Activated T-cell treated with anti-CD3 and anti-CD28 coated beads for 48 hours (primary cell): ENCODE measurements around the gene POP5.

Experiments used
- DNase-seq: peaks from one replicate; pipeline ENCODE4 v3.0.0-alpha.2; 2020; ENCODE audit warnings: low read depth

Gene POP5

GRCh38 chr12:120588948-120589930 is 8.0 kb upstream of the POP5 start:
- DNase-seq: no peak

GRCh38 chr12:120588371-120588770 is 7.2 kb upstream of the POP5 start:
- no peak for DNase-seq

- no peak for DNase-seq
Measured at GRCh38 chr12:120586860-120587259, 5.7 kb upstream of the POP5 start.

GRCh38 chr12:120586206-120586605 is 5.0 kb upstream of the POP5 start:
- DNase-seq: no peak

- DNase-seq: peak; percentile 36
Measured at GRCh38 chr12:120584343-120585149, 3.3 kb upstream of the POP5 start.

- DNase-seq: peak; percentile 77
Measured at GRCh38 chr12:120583478-120584030, 2.4 kb upstream of the POP5 start.

GRCh38 chr12:120581998-120582397 is 796 bp upstream of the POP5 start:
- no peak for DNase-seq

- DNase-seq: no peak
Measured at GRCh38 chr12:120579179-120579578, 2.0 kb downstream of the POP5 start.

- DNase-seq: no peak
Measured at GRCh38 chr12:120574106-120574505, 7.1 kb downstream of the POP5 start.

- DNase-seq: no peak
Measured at GRCh38 chr12:120573560-120573959, 7.6 kb downstream of the POP5 start.

GRCh38 chr12:120571299-120571698 is 9.9 kb downstream of the POP5 start:
- DNase-seq: no peak

- DNase-seq: no peak
Measured at GRCh38 chr12:120563495-120563894, 17.7 kb downstream of the POP5 start.

- no peak for DNase-seq
Measured at GRCh38 chr12:120562906-120563305, 18.3 kb downstream of the POP5 start.

- DNase-seq: no peak
Measured at GRCh38 chr12:120557589-120557988, 23.6 kb downstream of the POP5 start.

- DNase-seq: no peak
Measured at GRCh38 chr12:120554678-120555077, 26.5 kb downstream of the POP5 start.

GRCh38 chr12:120546050-120546386 is 35.2 kb downstream of the POP5 start:
- DNase-seq: no peak

- no peak for DNase-seq
Measured at GRCh38 chr12:120544691-120545090, 36.5 kb downstream of the POP5 start.

- no peak for DNase-seq
Measured at GRCh38 chr12:120542166-120542565, 39.0 kb downstream of the POP5 start.

GRCh38 chr12:120540445-120540844 is 40.8 kb downstream of the POP5 start:
- no peak for DNase-seq

- DNase-seq: no peak
Measured at GRCh38 chr12:120539303-120539702, 41.9 kb downstream of the POP5 start.

GRCh38 chr12:120538281-120539156 is 42.7 kb downstream of the POP5 start:
- DNase-seq: no peak

- DNase-seq: no peak
Measured at GRCh38 chr12:120537856-120538220, 43.4 kb downstream of the POP5 start.
